A673 (cell line): ENCODE data around the gene SIK3. TPM values are rescaled to one million over a fixed set of nuclear protein-coding genes. Genes with fewer than 3 reads are reported as not detected.
"Not testable (repeated sequence)": the region's sequence is repeated elsewhere in the genome, so short reads cannot be mapped to it uniquely, and the experiment has no call there.

ENCODE experiments used
- BruUV-seq: library from RNA; stranded (reverse); fragments of 400-500 nt; replicated peaks from 2 replicates; lab custom pipeline; 2021; lab: Mats Ljungman, UMichigan
- CTCF ChIA-PET: fragments of 300-600 bp; sonication (Branson Sonifier 250); formaldehyde crosslinking; loops from one replicate; lab custom pipeline; 2022; ENCODE audit warnings: antibody characterized with exemption; lab: Charles Lee
- POLR2A ChIA-PET: fragments of 300-600 bp; sonication (Branson Sonifier 250); formaldehyde crosslinking; loops from one replicate; lab custom pipeline; 2022; ENCODE audit warnings: antibody characterized with exemption; ENCODE audit not compliant: low non-redundant PET; lab: Charles Lee
- DNase-seq: peaks from one replicate; pipeline ENCODE4 v3.0.0-alpha.2; 2015; ENCODE audit warnings: low spot score
- H3K27ac ChIP-seq: fragments of 200-600 bp; sonication (generic); 2 replicates; pipeline ENCODE4 v1.5.1; 2016; ENCODE audit warnings: mixed run types, low read depth, mild to moderate bottlenecking, mixed read lengths, antibody characterized with exemption, low read length; ENCODE audit not compliant: poor library complexity, severe bottlenecking
- H3K27me3 ChIP-seq: fragments of 200-600 bp; sonication (generic); replicated peaks from 2 replicates; pipeline ENCODE4 v1.6.1; 2017; ENCODE audit warnings: mixed run types, low read depth, mild to moderate bottlenecking, mixed read lengths, antibody characterized with exemption, low read length; ENCODE audit not compliant: insufficient read depth, poor library complexity
- H3K36me3 ChIP-seq: fragments of 200-600 bp; sonication (generic); 2 replicates; pipeline ENCODE4 v1.6.1; 2016; ENCODE audit warnings: mixed run types, mild to moderate bottlenecking, mixed read lengths, antibody characterized with exemption, low read length; ENCODE audit not compliant: insufficient read depth, poor library complexity, severe bottlenecking
- H3K4me1 ChIP-seq: fragments of 200-600 bp; sonication (generic); 2 replicates; pipeline ENCODE4 v1.6.1; 2017; ENCODE audit warnings: mixed run types, mild to moderate bottlenecking, mixed read lengths, antibody characterized with exemption, low read length; ENCODE audit not compliant: insufficient read depth, poor library complexity, severe bottlenecking
- H3K4me3 ChIP-seq: fragments of 200-600 bp; sonication (generic); 2 replicates; pipeline ENCODE4 v1.5.1; 2016; ENCODE audit warnings: low read depth, mixed run types, mild to moderate bottlenecking, mixed read lengths, low read length; ENCODE audit not compliant: poor library complexity, severe bottlenecking
- H3K9me3 ChIP-seq: fragments of 200-600 bp; sonication (generic); 2 replicates; pipeline ENCODE4 v1.6.1; 2016; ENCODE audit warnings: mixed run types, low read depth, mild to moderate bottlenecking, mixed read lengths, antibody characterized with exemption, low read length; ENCODE audit not compliant: poor library complexity, severe bottlenecking
- EZH2 ChIP-seq: fragments of 200-600 bp; sonication (generic); IDR thresholded peaks from 2 replicates; pipeline ENCODE4 v1.6.1; 2017; ENCODE audit warnings: borderline replicate concordance, low read depth, mild to moderate bottlenecking, mixed read lengths, antibody characterized with exemption, low read length; ENCODE audit not compliant: poor library complexity, severe bottlenecking
- intact Hi-C: fragments of 100-400 bp; cut with micrococcal nuclease; formaldehyde crosslinking; loops from one replicate; pipeline ENCODE4 v1.10.0; 2022; ENCODE audit not compliant: unreplicated experiment
- total RNA-seq: library from RNA; stranded (reverse); gene quantifications from 2 replicates; pipeline ENCODE4 v1.2.3, GENCODE V29; 2021
- TF ChIP-seq, protein P1 (sequence below): fragments of 300-800, 200-600 bp; sonication (generic); conservative IDR thresholded peaks from 2 replicates; pipeline ENCODE4 v1.5.1; 2017; ENCODE audit warnings: low read depth, mild to moderate bottlenecking, antibody characterized with exemption, low read length, moderate library complexity, mixed read lengths

The SIK3 gene
- total RNA-seq, 1 experiment from 2014 or later: 81.7 TPM

DNA sequence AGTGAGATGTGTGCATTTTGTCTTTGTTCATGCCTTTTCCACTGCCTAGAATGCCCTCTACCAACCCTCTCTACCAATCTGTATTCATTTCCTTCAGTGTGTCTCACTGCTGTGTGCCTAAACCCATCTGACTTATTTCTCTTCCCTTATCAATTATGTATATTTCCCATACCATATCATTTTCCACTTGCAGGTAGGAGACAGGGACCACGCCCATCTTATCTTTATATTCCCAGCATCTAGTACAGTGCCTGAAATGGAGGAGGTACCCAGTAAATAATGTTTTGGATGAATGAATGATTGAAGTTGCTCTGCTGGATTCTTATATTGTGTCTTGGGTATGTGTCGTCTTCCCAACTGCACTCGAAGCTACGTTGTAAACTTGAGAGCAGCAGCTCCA is 36.8 kb upstream of the SIK3 start:
- DNase-seq, POLR2A ChIA-PET, H3K4me3 ChIP-seq, H3K27ac ChIP-seq, H3K27me3 ChIP-seq, CTCF ChIA-PET, BruUV-seq, H3K4me1 ChIP-seq, H3K9me3 ChIP-seq, H3K36me3 ChIP-seq: not testable (repeated sequence)
- intact Hi-C loops: loop anchor here (5.0 kb wide), 1 partner anchor 72 kb away; no protein-coding TSS in a partner anchor

DNA sequence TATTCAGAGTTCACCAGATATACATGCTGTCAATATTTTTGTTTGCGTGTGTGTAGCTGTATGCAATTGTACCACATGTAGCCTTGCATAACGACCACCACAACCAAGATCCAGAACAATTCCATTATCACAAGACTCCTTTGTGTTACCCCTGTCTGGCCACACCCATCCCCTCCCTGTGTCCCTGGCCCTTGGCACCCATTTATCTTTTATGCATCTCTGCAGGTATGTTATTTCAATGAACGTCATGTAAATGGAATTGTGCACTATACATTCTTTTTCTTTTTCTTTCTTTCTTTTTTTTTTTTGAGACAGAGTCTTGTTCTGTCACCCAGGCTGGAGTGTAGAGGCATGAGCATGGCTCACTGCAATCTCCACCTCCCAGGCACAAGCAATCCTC is 36.2 kb upstream of the SIK3 start:
- no peaks in the 10 kb centered on the region for H3K9me3 ChIP-seq
- CTCF ChIA-PET: interaction anchor here (0.7 kb wide), 1 partner anchor 98 kb away, joined by 4 read pairs; the partner anchor contains the start of gene RNF214
- H3K4me1 ChIP-seq: no peaks in the 10 kb centered on the region
- no TSS peak for BruUV-seq
- no peak overlapping the region for H3K27ac ChIP-seq
- no peak overlapping the region for H3K4me3 ChIP-seq
- no peak for DNase-seq
- intact Hi-C loops: loop anchor here (5.0 kb wide), 1 partner anchor 73 kb away; no protein-coding TSS in a partner anchor
- TF ChIP-seq, protein P1, sequence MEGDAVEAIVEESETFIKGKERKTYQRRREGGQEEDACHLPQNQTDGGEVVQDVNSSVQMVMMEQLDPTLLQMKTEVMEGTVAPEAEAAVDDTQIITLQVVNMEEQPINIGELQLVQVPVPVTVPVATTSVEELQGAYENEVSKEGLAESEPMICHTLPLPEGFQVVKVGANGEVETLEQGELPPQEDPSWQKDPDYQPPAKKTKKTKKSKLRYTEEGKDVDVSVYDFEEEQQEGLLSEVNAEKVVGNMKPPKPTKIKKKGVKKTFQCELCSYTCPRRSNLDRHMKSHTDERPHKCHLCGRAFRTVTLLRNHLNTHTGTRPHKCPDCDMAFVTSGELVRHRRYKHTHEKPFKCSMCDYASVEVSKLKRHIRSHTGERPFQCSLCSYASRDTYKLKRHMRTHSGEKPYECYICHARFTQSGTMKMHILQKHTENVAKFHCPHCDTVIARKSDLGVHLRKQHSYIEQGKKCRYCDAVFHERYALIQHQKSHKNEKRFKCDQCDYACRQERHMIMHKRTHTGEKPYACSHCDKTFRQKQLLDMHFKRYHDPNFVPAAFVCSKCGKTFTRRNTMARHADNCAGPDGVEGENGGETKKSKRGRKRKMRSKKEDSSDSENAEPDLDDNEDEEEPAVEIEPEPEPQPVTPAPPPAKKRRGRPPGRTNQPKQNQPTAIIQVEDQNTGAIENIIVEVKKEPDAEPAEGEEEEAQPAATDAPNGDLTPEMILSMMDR: no peak
- TF ChIP-seq EZH2: no peak
- POLR2A ChIA-PET: no interaction called here
- no peaks in the 10 kb centered on the region for H3K36me3 ChIP-seq
- H3K27me3 ChIP-seq: no peaks in the 10 kb centered on the region

DNA sequence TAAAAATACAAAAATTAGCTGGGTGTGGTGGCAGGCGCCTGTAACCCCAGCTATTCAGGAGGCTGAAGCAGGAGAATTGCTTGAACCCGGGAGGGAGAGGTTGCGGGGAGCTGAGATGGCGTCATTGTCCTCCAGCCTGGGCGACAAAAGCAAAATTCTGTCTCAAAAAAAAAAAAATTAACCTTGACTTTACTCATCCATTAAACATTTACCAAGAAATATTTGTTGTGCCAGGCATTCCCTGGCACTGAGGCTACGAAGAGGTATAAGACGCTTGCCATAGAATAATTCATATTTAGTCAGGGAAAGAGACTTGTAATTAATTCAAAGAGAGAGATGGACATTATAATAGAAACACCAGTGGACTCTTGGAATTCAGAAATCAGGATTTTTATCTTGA is 32.7 kb upstream of the SIK3 start:
- H3K9me3 ChIP-seq: no peaks in the 10 kb centered on the region
- DNase-seq: no peak
- ChIA-PET POLR2A (no interaction called here), CTCF (interaction anchor here (0.6 kb wide), 1 partner anchor 277 kb away, joined by 3 read pairs; no protein-coding TSS in a partner anchor)
- no peak overlapping the region for H3K4me3 ChIP-seq
- H3K36me3 ChIP-seq: no peaks in the 10 kb centered on the region
- BruUV-seq: no TSS peak
- H3K4me1 ChIP-seq: no peaks in the 10 kb centered on the region
- no peak for TF ChIP-seq EZH2
- TF ChIP-seq, protein P1: no peak
- no peak overlapping the region for H3K27ac ChIP-seq
- H3K27me3 ChIP-seq: no peaks in the 10 kb centered on the region
- intact Hi-C loops: loop anchor here (5.0 kb wide), 1 partner anchor 76 kb away; no protein-coding TSS in a partner anchor

DNA sequence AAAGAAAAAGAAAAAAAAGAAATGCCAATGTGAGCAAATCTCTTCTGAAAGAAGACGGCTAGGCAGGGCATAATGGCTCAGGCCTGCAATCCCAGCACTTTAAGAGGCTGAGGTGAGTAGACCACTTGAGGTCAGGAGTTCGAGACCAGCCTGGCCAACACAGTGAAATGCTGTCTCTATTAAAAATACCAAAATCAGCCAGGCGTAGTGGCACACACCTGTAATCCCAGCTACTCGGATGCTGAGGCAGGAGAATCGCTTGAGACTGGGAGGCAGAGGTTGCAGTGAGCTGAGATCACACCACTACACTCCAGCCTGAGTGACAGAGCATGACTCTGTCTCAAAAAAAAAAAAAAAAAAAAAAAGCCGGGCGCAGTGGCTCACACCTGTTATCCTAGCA is 32.2 kb upstream of the SIK3 start:
- H3K4me3 ChIP-seq, BruUV-seq, H3K27me3 ChIP-seq, DNase-seq, POLR2A ChIA-PET, H3K27ac ChIP-seq, H3K36me3 ChIP-seq, H3K4me1 ChIP-seq, H3K9me3 ChIP-seq: not testable (repeated sequence)
- intact Hi-C loops: loop anchor here (5.0 kb wide), 1 partner anchor 77 kb away; no protein-coding TSS in a partner anchor
- CTCF ChIA-PET: interaction anchor here (0.6 kb wide), 1 partner anchor 276 kb away, joined by 3 read pairs; no protein-coding TSS in a partner anchor
